OCI-LY7 (cell line): ENCODE results near the gene NUS1. TPM values are rescaled to one million over a fixed set of nuclear protein-coding genes. Genes with fewer than 3 reads are reported as not detected.
A peak's percentile ranks its signal among the peaks of the same experiment; 100 is the strongest.

Experiments used
- BruUV-seq: library from RNA; stranded (reverse); fragments of 400-500 nt; replicated peaks from 2 replicates; lab custom pipeline; 2021; lab: Mats Ljungman, UMichigan
- CTCF ChIA-PET: fragments of 300-600 bp; sonication (Branson Sonifier 250); formaldehyde crosslinking; loops from one replicate; lab custom pipeline; 2022; ENCODE audit warnings: antibody characterized with exemption; ENCODE audit not compliant: unreplicated experiment; lab: Charles Lee
- POLR2A ChIA-PET: fragments of 300-600 bp; sonication (Branson Sonifier 250); formaldehyde crosslinking; loops from one replicate; lab custom pipeline; 2022; ENCODE audit warnings: antibody characterized with exemption; lab: Charles Lee
- DNase-seq: peaks from one replicate; pipeline ENCODE4 v3.0.0-alpha.2; 2015; ENCODE audit warnings: low spot score
- H2AFZ ChIP-seq: fragments of 200-600 bp; sonication (generic), shearing (Covaris generic); 2 replicates; pipeline ENCODE4 v1.6.1; 2014; ENCODE audit warnings: mild to moderate bottlenecking, antibody characterized with exemption, low read length, moderate library complexity
- H3K27ac ChIP-seq: fragments of 200-600 bp; sonication (generic); 2 replicates; pipeline ENCODE4 v1.5.1; 2014; ENCODE audit warnings: mixed run types, low read depth, mild to moderate bottlenecking, moderate library complexity, low read length, inconsistent platforms; ENCODE audit not compliant: poor library complexity, severe bottlenecking
- H3K36me3 ChIP-seq: fragments of 200-600 bp; sonication (generic); 2 replicates; pipeline ENCODE4 v1.6.1; 2014; ENCODE audit warnings: mild to moderate bottlenecking, antibody characterized with exemption, low read length, moderate library complexity, mixed read lengths; ENCODE audit not compliant: insufficient read depth
- H3K4me1 ChIP-seq: fragments of 200-600 bp; sonication (generic); 2 replicates; pipeline ENCODE4 v1.5.1; 2014; ENCODE audit warnings: mild to moderate bottlenecking, low read length; ENCODE audit not compliant: insufficient read depth, poor library complexity, severe bottlenecking
- H3K4me2 ChIP-seq: fragments of 200-600 bp; sonication (generic); 2 replicates; pipeline ENCODE4 v1.6.1; 2014; ENCODE audit warnings: mild to moderate bottlenecking, low read length
- H3K4me3 ChIP-seq: fragments of 200-600 bp; sonication (generic); 2 replicates; pipeline ENCODE4 v1.5.1; 2014; ENCODE audit warnings: mild to moderate bottlenecking, low read depth, low read length; ENCODE audit not compliant: poor library complexity, severe bottlenecking
- H3K79me2 ChIP-seq: fragments of 200-600 bp; sonication (generic); 2 replicates; pipeline ENCODE4 v1.6.1; 2016; ENCODE audit warnings: low read depth, mild to moderate bottlenecking, low read length, moderate library complexity, mixed read lengths; ENCODE audit not compliant: insufficient read depth
- H3K9me2 ChIP-seq: fragments of 200-600 bp; sonication (generic); 2 replicates; pipeline ENCODE4 v1.6.1; 2016; ENCODE audit warnings: mild to moderate bottlenecking, low read length, mixed read lengths; ENCODE audit not compliant: insufficient read depth
- H3K9me3 ChIP-seq: fragments of 200-600 bp; sonication (generic); 2 replicates; pipeline ENCODE4 v1.6.1; 2014; ENCODE audit warnings: mild to moderate bottlenecking, mixed run types, low read length, mixed read lengths
- H4K20me1 ChIP-seq: fragments of 200-600 bp; sonication (generic); 2 replicates; pipeline ENCODE4 v1.6.1; 2014; ENCODE audit warnings: mild to moderate bottlenecking, antibody characterized with exemption, low read length, moderate library complexity, mixed read lengths; ENCODE audit not compliant: insufficient read depth
- EZH2phosphoT487 ChIP-seq: fragments of 200-600 bp; sonication (generic); IDR thresholded peaks from 2 replicates; pipeline ENCODE4 v1.6.1; 2018; ENCODE audit warnings: low read depth, borderline replicate concordance, mild to moderate bottlenecking, mixed run types, antibody characterized with exemption, low read length, moderate library complexity, mixed read lengths
- intact Hi-C: fragments of 100-400 bp; cut with micrococcal nuclease; formaldehyde crosslinking; loops from one replicate; pipeline ENCODE4 v1.10.0; 2022; ENCODE audit not compliant: unreplicated experiment
- total RNA-seq, 2 experiments: library from RNA; depleted of rRNA in 1 of 2; stranded (reverse); fragments of >200 nt in 1 of 2; shearing (Covaris generic) in 1 of 2; gene quantifications; 2 replicates each; pipeline ENCODE4 v1.2.3, GENCODE V29; 2014 to 2022
- TF ChIP-seq, protein P1 (sequence below): fragments of 200-600 bp; sonication (generic); conservative IDR thresholded peaks from 2 replicates; pipeline ENCODE4 v1.5.1; 2014; ENCODE audit warnings: mild to moderate bottlenecking, antibody characterized with exemption, low read length, moderate library complexity, mixed read lengths

Gene NUS1
- total RNA-seq, 2 experiments from 2014 or later = 9.8 to 35.7 TPM

DNA sequence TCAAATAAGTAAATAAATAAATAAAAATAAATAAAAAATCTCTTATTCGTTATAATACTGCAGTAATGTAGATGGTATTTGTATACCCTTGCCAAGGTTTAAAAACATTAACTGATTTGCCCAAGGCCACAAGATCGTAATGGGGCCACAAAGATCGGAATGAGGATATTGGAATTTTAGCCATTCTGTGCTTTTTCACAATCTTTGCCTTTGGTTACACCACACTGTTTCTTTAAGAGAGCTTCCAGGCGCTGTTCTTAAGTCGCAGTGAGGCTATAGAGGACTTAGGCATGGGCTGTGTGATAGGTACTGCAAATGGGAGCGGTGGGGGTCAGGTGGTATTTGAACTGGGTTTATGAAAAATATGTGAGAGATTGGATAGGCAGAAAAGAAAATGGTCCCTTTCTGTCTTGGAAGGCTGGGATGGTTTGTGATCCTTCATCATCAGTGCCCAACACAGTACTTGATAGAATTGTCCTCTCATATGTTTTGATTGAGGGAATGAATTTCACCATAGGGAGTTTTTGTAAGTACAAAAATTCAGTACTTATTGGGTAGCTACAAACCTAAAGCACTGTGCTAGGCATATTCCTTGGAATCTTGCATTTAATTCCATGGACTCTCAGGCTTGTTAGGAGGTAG lies 1.4 kb downstream of the NUS1 start:
- intact Hi-C loops = loop anchor here (5.0 kb wide), 1 partner anchor 1104 kb away; the partner anchor contains the start of gene RWDD1
- BruUV-seq = TSS peak; percentile 51
- no peak overlapping the region for H2AFZ ChIP-seq
- peaks cover 59% of the 10 kb centered on the region for H3K79me2 ChIP-seq
- no peaks in the 10 kb centered on the region for H3K9me2 ChIP-seq
- TF ChIP-seq, protein P1, sequence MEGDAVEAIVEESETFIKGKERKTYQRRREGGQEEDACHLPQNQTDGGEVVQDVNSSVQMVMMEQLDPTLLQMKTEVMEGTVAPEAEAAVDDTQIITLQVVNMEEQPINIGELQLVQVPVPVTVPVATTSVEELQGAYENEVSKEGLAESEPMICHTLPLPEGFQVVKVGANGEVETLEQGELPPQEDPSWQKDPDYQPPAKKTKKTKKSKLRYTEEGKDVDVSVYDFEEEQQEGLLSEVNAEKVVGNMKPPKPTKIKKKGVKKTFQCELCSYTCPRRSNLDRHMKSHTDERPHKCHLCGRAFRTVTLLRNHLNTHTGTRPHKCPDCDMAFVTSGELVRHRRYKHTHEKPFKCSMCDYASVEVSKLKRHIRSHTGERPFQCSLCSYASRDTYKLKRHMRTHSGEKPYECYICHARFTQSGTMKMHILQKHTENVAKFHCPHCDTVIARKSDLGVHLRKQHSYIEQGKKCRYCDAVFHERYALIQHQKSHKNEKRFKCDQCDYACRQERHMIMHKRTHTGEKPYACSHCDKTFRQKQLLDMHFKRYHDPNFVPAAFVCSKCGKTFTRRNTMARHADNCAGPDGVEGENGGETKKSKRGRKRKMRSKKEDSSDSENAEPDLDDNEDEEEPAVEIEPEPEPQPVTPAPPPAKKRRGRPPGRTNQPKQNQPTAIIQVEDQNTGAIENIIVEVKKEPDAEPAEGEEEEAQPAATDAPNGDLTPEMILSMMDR = no peak
- no peak for TF ChIP-seq EZH2phosphoT487
- peaks cover 19% of the 10 kb centered on the region for H4K20me1 ChIP-seq
- H3K27ac ChIP-seq = no peak overlapping the region
- peaks cover 26% of the 10 kb centered on the region for H3K9me3 ChIP-seq
- H3K36me3 ChIP-seq = peaks cover 49% of the 10 kb centered on the region
- DNase-seq = no peak
- peak overlapping the region; percentile 81 for H3K4me3 ChIP-seq
- peak overlapping the region; percentile 81 for H3K4me2 ChIP-seq
- H3K4me1 ChIP-seq = peaks cover 24% of the 10 kb centered on the region
- ChIA-PET CTCF (no interaction called here), POLR2A (no interaction called here)

DNA sequence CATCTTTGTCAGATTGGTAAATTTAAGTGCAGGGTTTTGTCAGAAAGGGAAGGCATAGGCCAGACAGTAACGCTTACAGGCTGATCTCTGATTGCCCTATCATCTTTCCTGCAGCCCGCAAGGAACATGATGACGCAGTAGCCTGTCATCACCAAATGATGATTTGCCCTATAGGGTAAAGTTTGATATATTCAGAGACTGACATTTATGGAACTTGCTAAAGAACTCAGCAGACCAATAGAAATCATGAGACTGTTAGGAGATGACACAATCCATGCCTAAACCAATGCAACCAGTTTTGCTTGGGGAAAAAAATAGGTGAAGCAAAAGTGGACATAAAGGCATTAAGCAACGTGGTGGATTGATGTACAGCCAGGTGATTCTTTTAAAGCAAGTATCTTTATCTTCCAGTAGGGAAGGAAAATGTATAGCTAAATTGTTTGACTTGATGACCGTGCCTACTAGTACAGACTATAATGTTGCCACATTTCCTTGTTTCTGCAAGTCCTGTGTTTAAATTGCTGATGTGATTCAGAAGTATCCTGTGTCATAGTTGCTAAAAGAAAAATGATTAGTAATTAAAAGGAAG lies 2.4 kb downstream of the NUS1 start:
- CTCF ChIA-PET = no interaction called here
- no peak for TF ChIP-seq EZH2phosphoT487
- TF ChIP-seq, protein P1 = no peak
- Histone ChIP-seq H3K27ac (no peak overlapping the region), H2AFZ (no peak overlapping the region), H3K79me2 (peaks cover 69% of the 10 kb centered on the region), H3K4me3 (peak overlapping the region; percentile 81), H3K9me2 (no peaks in the 10 kb centered on the region), H3K36me3 (peaks cover 55% of the 10 kb centered on the region), H4K20me1 (peaks cover 25% of the 10 kb centered on the region), H3K9me3 (peaks cover 26% of the 10 kb centered on the region), H3K4me1 (peaks cover 24% of the 10 kb centered on the region), H3K4me2 (peak overlapping the region; percentile 81)
- no peak for DNase-seq
- no TSS peak for BruUV-seq
- intact Hi-C loops = loop anchor here (5.0 kb wide), 1 partner anchor 1105 kb away; the partner anchor contains the start of gene RWDD1
- POLR2A ChIA-PET = interaction anchor here (1.2 to 1.3 kb wide), 2 partner anchors 9 to 15 kb away, joined by 3 to 5 read pairs; no protein-coding TSS in a partner anchor

DNA sequence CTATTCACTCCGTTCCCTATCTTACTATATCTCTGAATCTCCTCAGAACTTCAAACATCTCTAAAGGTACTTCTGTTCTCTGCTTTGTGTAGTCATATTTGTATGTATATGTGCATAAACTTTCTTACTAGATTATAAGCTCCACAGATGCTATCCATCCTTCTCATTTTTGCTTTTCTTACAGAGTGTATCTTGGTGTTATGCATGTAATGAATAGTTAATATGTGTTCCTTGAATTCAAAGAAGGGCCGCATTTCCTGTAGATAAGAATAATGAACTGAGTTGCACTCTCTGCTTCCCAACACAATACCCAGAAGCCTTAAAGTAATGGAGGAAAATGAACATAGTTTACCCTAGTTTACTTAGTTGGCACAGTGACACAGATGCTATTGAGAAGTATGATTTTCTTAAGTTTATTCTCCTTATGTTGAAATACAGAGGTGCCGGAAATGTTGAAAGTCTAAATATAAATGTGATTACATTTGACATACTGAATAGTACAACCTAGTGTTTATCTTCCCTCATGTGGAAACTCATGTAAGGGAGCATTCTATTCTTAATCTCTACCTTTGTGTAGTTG lies 6.0 kb downstream of the NUS1 start:
- H3K4me2 ChIP-seq = no peak overlapping the region
- no peak overlapping the region for H3K27ac ChIP-seq
- H3K79me2 ChIP-seq = peaks cover 98% of the 10 kb centered on the region
- ChIA-PET POLR2A (no interaction called here), CTCF (no interaction called here)
- BruUV-seq = no TSS peak
- no peak overlapping the region for H2AFZ ChIP-seq
- H3K4me1 ChIP-seq = peaks cover 24% of the 10 kb centered on the region
- TF ChIP-seq, protein P1 = no peak
- TF ChIP-seq EZH2phosphoT487 = no peak
- H3K36me3 ChIP-seq = peaks cover 80% of the 10 kb centered on the region
- no peak for DNase-seq
- H3K4me3 ChIP-seq = no peak overlapping the region
- H4K20me1 ChIP-seq = peaks cover 46% of the 10 kb centered on the region
- intact Hi-C loops = no loop called here
- peaks cover 26% of the 10 kb centered on the region for H3K9me3 ChIP-seq
- no peaks in the 10 kb centered on the region for H3K9me2 ChIP-seq
